ENCODE measurements around the gene SLCO4A1.

Gene SLCO4A1

DNA sequence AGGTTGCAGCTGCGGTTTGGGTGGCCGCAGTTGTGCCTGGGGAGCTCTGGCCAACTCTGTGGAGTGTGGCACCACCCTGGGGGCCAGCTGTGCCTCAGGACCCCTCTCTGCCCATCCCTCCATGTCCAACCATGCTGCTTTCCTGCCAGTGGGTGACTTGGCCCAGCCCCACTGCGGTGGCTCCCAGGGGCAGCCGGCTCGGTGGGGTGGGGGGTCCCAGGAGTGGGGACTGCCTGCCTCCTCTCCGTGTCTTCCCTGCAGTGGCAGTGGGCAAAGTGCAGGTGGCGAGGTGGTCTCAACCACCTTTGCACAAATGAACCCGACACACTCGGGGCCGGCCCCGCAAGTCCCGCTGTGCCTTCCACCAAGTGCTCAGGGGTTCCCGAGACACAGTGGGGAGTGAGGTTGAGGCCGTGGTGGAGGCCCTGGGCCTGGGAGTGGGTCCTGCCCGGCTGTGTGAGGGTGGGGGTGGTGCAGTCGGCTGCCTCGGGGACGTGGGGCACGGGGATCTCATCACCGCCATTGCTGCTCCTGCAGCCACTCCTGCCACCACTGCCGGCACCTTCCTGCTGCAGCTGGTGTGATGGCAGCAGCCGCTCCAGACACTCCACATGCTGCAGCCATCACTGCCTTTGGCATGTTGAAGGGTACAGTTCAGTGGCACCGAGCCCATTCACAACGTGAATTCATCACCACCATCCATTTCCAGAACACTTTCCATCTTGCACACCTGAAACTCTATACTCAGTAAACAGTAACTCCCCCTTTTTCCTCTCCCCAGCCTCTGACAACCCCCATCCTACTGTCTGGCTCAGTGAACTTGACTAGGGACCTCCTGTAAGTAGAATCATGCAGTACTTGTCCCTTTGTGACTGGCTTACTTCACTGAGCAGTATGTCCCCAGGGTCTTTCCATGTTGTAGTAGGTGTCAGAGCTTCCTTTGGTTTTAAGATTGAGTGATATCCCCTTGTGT, 10.7 kb upstream of the SLCO4A1 start:
- no peaks in the 10 kb centered on the region for H3K9me3 ChIP-seq (ENCODE audit: control insufficient read depth, low read length)
- no peaks in the 10 kb centered on the region for H3K36me3 ChIP-seq (ENCODE audit: control insufficient read depth, insufficient read depth, low read length)
- no peak overlapping the region for H3K27ac ChIP-seq (ENCODE audit: low read depth, low read length, severe bottlenecking)
- H3K4me3 ChIP-seq (ENCODE audit: extremely low read depth, insufficient read depth, low read length, poor library complexity, severe bottlenecking), result no peak overlapping the region
- 94 to 98% methylated on average over 16 to 20 of the region's 24 CpGs for WGBS, 2 experiments (ENCODE audit: insufficient coverage in 2 of 2)
- H3K4me1 ChIP-seq (ENCODE audit: control insufficient read depth, insufficient read depth, low read length, poor library complexity, severe bottlenecking), result peaks cover 19% of the 10 kb centered on the region

DNA sequence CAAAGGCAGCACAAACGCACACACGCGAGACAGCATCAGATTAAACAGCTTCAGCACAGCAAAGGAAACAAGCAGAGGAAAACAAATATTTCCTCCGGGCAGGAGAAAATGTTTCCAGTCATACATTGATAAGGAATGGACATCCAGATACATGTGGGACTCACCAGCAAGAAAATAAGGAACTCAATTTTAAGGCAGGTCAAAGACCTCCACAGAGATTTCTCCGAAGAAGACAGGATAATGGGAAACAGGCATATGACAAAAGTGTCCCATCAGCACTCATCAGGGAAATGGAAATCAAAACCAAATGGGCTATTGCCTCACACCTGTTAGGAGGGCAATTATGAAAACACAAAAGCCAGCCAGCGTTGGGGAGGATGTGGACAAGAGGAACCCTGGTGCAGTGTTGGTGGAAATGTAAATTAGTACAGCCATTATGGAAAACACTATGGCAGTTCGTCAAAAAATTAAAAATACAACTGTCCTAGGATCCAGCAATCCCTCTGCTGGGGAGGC, 9.7 kb upstream of the SLCO4A1 start:
- Histone ChIP-seq H3K4me1 (ENCODE audit: control insufficient read depth, insufficient read depth, low read length, poor library complexity, severe bottlenecking) (peaks cover 19% of the 10 kb centered on the region), H3K9me3 (ENCODE audit: control insufficient read depth, low read length) (no peaks in the 10 kb centered on the region), H3K36me3 (ENCODE audit: control insufficient read depth, insufficient read depth, low read length) (no peaks in the 10 kb centered on the region), H3K27ac (ENCODE audit: low read depth, low read length, severe bottlenecking) (no peak overlapping the region), H3K4me3 (ENCODE audit: extremely low read depth, insufficient read depth, low read length, poor library complexity, severe bottlenecking) (no peak overlapping the region)
- WGBS, 2 experiments (ENCODE audit: insufficient coverage in 2 of 2), result 87 to 95% methylated on average over 3 to 6 of the region's 7 CpGs

- 89 to 91% methylated on average over 19 to 27 of the region's 27 CpGs for WGBS, 2 experiments (ENCODE audit: insufficient coverage in 2 of 2)
- Histone ChIP-seq H3K36me3 (ENCODE audit: control insufficient read depth, insufficient read depth, low read length) (no peaks in the 10 kb centered on the region), H3K27ac (ENCODE audit: low read depth, low read length, severe bottlenecking) (no peak overlapping the region), H3K4me1 (ENCODE audit: control insufficient read depth, insufficient read depth, low read length, poor library complexity, severe bottlenecking) (peaks cover 12% of the 10 kb centered on the region), H3K9me3 (ENCODE audit: control insufficient read depth, low read length) (no peaks in the 10 kb centered on the region), H3K4me3 (ENCODE audit: extremely low read depth, insufficient read depth, low read length, poor library complexity, severe bottlenecking) (no peak overlapping the region)
These were observed 8.5 kb upstream of the SLCO4A1 start for GRCh38 chr20:62633598-62634329.

DNA sequence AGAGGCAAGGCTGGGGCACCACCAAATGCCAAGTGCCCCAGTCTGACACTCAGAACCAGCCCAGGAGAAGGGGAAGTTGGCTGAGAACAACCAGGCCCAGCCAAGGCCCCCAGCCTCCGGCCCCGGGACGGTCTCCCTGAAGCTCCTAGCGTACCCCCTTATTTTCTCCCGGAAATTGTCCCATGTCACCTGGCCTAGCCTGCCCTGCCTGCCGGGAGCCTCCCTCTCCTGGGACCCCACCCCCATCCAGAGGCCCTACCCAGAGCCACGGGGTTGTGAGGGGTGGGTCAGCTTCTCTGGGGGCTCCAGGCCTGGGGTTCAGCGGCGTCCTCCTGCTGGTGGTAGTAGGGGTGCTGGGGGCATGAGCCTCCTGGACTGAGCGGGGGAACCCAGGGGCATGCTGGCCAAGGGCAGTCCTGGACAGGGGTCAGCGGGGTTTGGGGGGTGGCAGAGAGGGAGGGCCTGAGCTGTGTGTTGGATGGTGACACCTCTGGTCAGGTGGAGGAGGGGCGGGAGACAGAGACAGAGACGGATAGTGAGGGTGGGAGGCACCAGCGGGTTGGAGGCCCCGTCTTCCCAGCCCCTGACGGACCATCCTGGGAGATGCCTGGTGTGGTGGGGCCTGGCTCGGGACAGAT, 7.9 kb upstream of the SLCO4A1 start:
- H3K36me3 ChIP-seq (ENCODE audit: control insufficient read depth, insufficient read depth, low read length), result no peaks in the 10 kb centered on the region
- peaks cover 12% of the 10 kb centered on the region for H3K4me1 ChIP-seq (ENCODE audit: control insufficient read depth, insufficient read depth, low read length, poor library complexity, severe bottlenecking)
- no peak overlapping the region for H3K27ac ChIP-seq (ENCODE audit: low read depth, low read length, severe bottlenecking)
- 90 to 92% methylated on average over 8 to 12 of the region's 17 CpGs for WGBS, 2 experiments (ENCODE audit: insufficient coverage in 2 of 2)
- no peaks in the 10 kb centered on the region for H3K9me3 ChIP-seq (ENCODE audit: control insufficient read depth, low read length)
- no peak overlapping the region for H3K4me3 ChIP-seq (ENCODE audit: extremely low read depth, insufficient read depth, low read length, poor library complexity, severe bottlenecking)

- H3K4me1 ChIP-seq (ENCODE audit: control insufficient read depth, insufficient read depth, low read length, poor library complexity, severe bottlenecking), result peaks cover 12% of the 10 kb centered on the region
- WGBS, 2 experiments (ENCODE audit: insufficient coverage in 2 of 2), result 88 to 89% methylated on average over 12 to 15 of the region's 15 CpGs
- no peak overlapping the region for H3K27ac ChIP-seq (ENCODE audit: low read depth, low read length, severe bottlenecking)
- no peaks in the 10 kb centered on the region for H3K36me3 ChIP-seq (ENCODE audit: control insufficient read depth, insufficient read depth, low read length)
- no peaks in the 10 kb centered on the region for H3K9me3 ChIP-seq (ENCODE audit: control insufficient read depth, low read length)
- H3K4me3 ChIP-seq (ENCODE audit: extremely low read depth, insufficient read depth, low read length, poor library complexity, severe bottlenecking), result no peak overlapping the region
These were observed 7.1 kb upstream of the SLCO4A1 start for GRCh38 chr20:62635232-62635631.

DNA sequence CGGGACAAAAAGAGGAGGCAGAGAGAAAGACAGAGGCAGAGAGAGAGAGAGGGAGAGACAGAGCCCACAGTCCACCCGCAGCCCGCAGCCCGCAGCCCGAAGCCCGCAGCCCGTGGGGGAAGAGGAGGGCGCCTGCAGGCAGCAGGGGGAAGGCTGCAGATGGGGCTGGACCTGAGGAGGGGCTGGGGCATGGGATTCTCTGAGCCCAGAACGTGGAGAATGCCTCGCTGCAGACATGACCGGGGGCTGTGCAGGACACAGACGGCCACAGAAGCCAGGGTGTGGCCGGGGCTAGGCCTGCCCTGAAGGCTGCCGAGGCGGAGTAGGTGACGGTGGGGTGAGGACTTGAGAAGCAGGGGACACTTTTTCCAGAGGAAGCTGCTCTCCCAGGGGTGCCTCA, 6.5 kb upstream of the SLCO4A1 start:
- Histone ChIP-seq H3K27ac (ENCODE audit: low read depth, low read length, severe bottlenecking) (no peak overlapping the region), H3K4me3 (ENCODE audit: extremely low read depth, insufficient read depth, low read length, poor library complexity, severe bottlenecking) (no peak overlapping the region), H3K4me1 (ENCODE audit: control insufficient read depth, insufficient read depth, low read length, poor library complexity, severe bottlenecking) (peaks cover 12% of the 10 kb centered on the region), H3K36me3 (ENCODE audit: control insufficient read depth, insufficient read depth, low read length) (no peaks in the 10 kb centered on the region), H3K9me3 (ENCODE audit: control insufficient read depth, low read length) (no peaks in the 10 kb centered on the region)
- 68 to 76% methylated on average over 12 to 16 of the region's 16 CpGs for WGBS, 2 experiments (ENCODE audit: insufficient coverage in 2 of 2)

- WGBS, 2 experiments (ENCODE audit: insufficient coverage in 2 of 2), result 86 to 88% methylated on average over 15 of the region's 16 CpGs
- Histone ChIP-seq H3K9me3 (ENCODE audit: control insufficient read depth, low read length) (no peaks in the 10 kb centered on the region), H3K4me1 (ENCODE audit: control insufficient read depth, insufficient read depth, low read length, poor library complexity, severe bottlenecking) (peaks cover 12% of the 10 kb centered on the region), H3K4me3 (ENCODE audit: extremely low read depth, insufficient read depth, low read length, poor library complexity, severe bottlenecking) (no peak overlapping the region), H3K36me3 (ENCODE audit: control insufficient read depth, insufficient read depth, low read length) (no peaks in the 10 kb centered on the region), H3K27ac (ENCODE audit: low read depth, low read length, severe bottlenecking) (no peak overlapping the region)
These were observed 5.9 kb upstream of the SLCO4A1 start for GRCh38 chr20:62636446-62636845.

DNA sequence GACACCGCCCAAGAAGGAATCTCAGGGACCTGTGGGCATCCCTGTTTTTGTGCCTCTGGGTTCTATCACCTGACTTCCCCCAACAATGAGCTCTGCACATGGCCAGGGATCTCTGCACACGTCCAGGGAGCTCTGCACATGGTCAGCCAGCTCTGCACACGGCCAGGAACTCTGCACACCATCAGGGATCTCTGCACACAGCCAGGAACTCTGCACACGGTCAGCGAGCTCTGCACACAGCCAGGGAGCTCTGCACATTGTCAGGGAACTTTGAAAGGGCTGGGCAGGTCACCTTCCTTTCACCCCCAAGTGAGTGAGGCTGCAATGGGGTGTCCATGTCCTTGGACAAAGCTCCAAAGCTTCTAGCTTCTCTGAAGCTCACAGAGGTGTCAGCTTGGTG, 5.2 kb upstream of the SLCO4A1 start:
- peaks cover 15% of the 10 kb centered on the region for H3K4me1 ChIP-seq (ENCODE audit: control insufficient read depth, insufficient read depth, low read length, poor library complexity, severe bottlenecking)
- no peak overlapping the region for H3K4me3 ChIP-seq (ENCODE audit: extremely low read depth, insufficient read depth, low read length, poor library complexity, severe bottlenecking)
- no peaks in the 10 kb centered on the region for H3K36me3 ChIP-seq (ENCODE audit: control insufficient read depth, insufficient read depth, low read length)
- no peak overlapping the region for H3K27ac ChIP-seq (ENCODE audit: low read depth, low read length, severe bottlenecking)
- no peaks in the 10 kb centered on the region for H3K9me3 ChIP-seq (ENCODE audit: control insufficient read depth, low read length)
- WGBS, 2 experiments (ENCODE audit: insufficient coverage in 2 of 2), result 89 to 96% methylated on average over 5 of the region's 5 CpGs

DNA sequence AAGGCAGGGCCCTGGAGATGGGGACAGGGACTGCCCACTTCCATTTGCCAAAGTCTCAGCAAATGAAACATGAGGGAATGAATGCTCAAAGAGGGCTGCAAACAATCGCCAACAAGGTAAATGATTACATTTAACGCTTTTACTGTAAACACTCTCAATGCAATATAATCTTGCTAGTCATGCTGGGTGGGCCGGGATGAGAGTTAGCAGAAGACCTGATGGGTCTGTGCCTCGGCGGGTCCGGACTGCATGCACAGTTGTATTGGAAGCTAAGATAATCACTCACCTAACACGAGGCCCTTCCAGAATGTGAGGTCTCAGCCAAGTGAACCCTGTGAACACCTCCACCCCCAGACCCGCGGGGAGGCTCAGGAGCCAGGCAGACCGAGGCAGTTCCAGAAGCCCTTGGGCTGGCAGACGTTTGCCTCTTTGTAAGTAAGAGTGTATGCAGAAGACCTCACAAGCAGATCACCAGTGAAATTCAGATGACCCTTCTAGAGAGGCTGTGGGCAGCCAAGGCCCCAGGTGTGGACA, 4.7 kb upstream of the SLCO4A1 start:
- H3K4me1 ChIP-seq (ENCODE audit: control insufficient read depth, insufficient read depth, low read length, poor library complexity, severe bottlenecking), result peaks cover 15% of the 10 kb centered on the region
- H3K36me3 ChIP-seq (ENCODE audit: control insufficient read depth, insufficient read depth, low read length), result no peaks in the 10 kb centered on the region
- 94 to 100% methylated on average over 2 to 9 of the region's 11 CpGs for WGBS, 2 experiments (ENCODE audit: insufficient coverage in 2 of 2)
- no peak overlapping the region for H3K27ac ChIP-seq (ENCODE audit: low read depth, low read length, severe bottlenecking)
- no peaks in the 10 kb centered on the region for H3K9me3 ChIP-seq (ENCODE audit: control insufficient read depth, low read length)
- H3K4me3 ChIP-seq (ENCODE audit: extremely low read depth, insufficient read depth, low read length, poor library complexity, severe bottlenecking), result no peak overlapping the region

DNA sequence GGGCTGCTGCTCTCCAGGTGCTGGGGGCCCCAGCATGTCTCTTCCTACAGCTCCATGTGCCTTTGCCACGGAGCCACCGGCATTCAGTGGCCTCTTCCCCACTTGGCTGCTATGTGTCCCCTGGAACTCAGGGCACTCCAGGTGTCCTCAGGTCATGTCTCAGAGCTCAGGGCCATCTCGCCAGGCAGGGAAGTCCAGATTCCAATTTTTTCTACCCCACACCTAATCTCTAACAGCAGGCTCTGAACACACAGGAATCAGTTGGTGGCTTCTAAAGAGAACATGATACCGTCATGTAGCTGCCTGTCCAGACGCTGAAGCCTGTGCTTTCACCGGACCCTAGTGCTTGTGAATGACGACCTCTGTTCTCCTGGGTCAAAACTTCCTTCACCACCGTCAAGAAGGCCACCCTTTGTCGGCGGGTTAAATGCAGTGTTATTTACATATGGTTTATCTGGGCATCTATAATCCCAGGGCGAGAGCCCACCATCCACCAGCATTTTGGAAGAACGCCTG, 4.2 kb upstream of the SLCO4A1 start:
- 80 to 82% methylated on average over 9 of the region's 12 CpGs for WGBS, 2 experiments (ENCODE audit: insufficient coverage in 2 of 2)
- Histone ChIP-seq H3K4me1 (ENCODE audit: control insufficient read depth, insufficient read depth, low read length, poor library complexity, severe bottlenecking) (peaks cover 15% of the 10 kb centered on the region), H3K9me3 (ENCODE audit: control insufficient read depth, low read length) (no peaks in the 10 kb centered on the region), H3K27ac (ENCODE audit: low read depth, low read length, severe bottlenecking) (no peak overlapping the region), H3K36me3 (ENCODE audit: control insufficient read depth, insufficient read depth, low read length) (no peaks in the 10 kb centered on the region), H3K4me3 (ENCODE audit: extremely low read depth, insufficient read depth, low read length, poor library complexity, severe bottlenecking) (no peak overlapping the region)
